GM12878 (cell line): ENCODE results near the gene CRYGN. TPM values are rescaled to one million over a fixed set of nuclear protein-coding genes. Genes with fewer than 3 reads are reported as not detected.

Source experiments
- ATAC-seq: fragments of 200-7000 bp; cut with Tn5 transposase; 3 replicates; pipeline ENCODE4 v1.9.1; 2020; ENCODE audit warnings: mild to moderate bottlenecking, moderate library complexity
- BruUV-seq: library from RNA; stranded (reverse); fragments of 400-500 nt; replicated peaks from 2 replicates; lab custom pipeline; 2021; lab: Mats Ljungman, UMichigan
- CTCF ChIA-PET: fragments of 300-600 bp; sonication (Branson Sonifier 250); formaldehyde crosslinking; extraction: SDS; loops from one replicate; lab custom pipeline; 2021; ENCODE audit warnings: inconsistent platforms; lab: Yijun Ruan, JAX
- POLR2A ChIA-PET: fragments of 350-600 bp; formaldehyde crosslinking; extraction: SDS; loops from one replicate; lab custom pipeline; 2021; ENCODE audit warnings: inconsistent platforms; lab: Charles Lee
- RAD21 ChIA-PET: fragments of 300-600 bp; sonication (Branson Sonifier 250); formaldehyde crosslinking; loops from one replicate; lab custom pipeline; 2023; ENCODE audit warnings: antibody characterized with exemption; ENCODE audit not compliant: unreplicated experiment; lab: Charles Lee
- SMC1A ChIA-PET: fragments of 300-600 bp; sonication (Branson Sonifier 250); formaldehyde crosslinking; loops from one replicate; lab custom pipeline; 2023; ENCODE audit not compliant: unreplicated experiment, uncharacterized antibody; lab: Charles Lee
- DNase-seq: peaks from one replicate; pipeline ENCODE4 v3.0.0-alpha.2; 2011; ENCODE audit warnings: low read depth, low spot score
- FAIRE-seq: peaks from 3 replicates; lab custom pipeline; 2011; peaks lifted over from hg19 to GRCh38; lab: Jason Lieb, UNC
- H2AFZ ChIP-seq: 2 replicates; pipeline ENCODE4 v1.6.0; 2011; ENCODE audit warnings: low read depth, low read length, control low read depth; ENCODE audit not compliant: control insufficient read depth
- H3K27ac ChIP-seq: 2 replicates; pipeline ENCODE4 v1.5.1; 2011; ENCODE audit warnings: control low read depth; ENCODE audit not compliant: control insufficient read depth, insufficient read depth
- H3K27me3 ChIP-seq, 2 experiments: replicated peaks in 1 of 2; 2 replicates each; pipeline versions ENCODE4 v1.6.0 to v1.6.1; 2011; ENCODE audit warnings: low read length in 1 of 2; ENCODE audit not compliant: control insufficient read depth in 2 of 2, insufficient read depth in 2 of 2
- H3K36me3 ChIP-seq, 2 experiments: 2 replicates each; pipeline ENCODE4 v1.5.1; 2011; ENCODE audit warnings: low read length in 1 of 2; ENCODE audit not compliant: control insufficient read depth in 2 of 2, insufficient read depth in 2 of 2
- H3K4me1 ChIP-seq: 2 replicates; pipeline ENCODE4 v1.6.1; 2011; ENCODE audit warnings: mild to moderate bottlenecking, low read length, moderate library complexity, mixed read lengths; ENCODE audit not compliant: control insufficient read depth, insufficient read depth
- H3K4me2 ChIP-seq: 2 replicates; pipeline ENCODE4 v1.6.0; 2011; ENCODE audit warnings: control low read depth; ENCODE audit not compliant: control insufficient read depth, insufficient read depth
- H3K4me3 ChIP-seq: fragments of 200-600 bp; sonication (generic); 2 replicates; pipeline ENCODE4 v1.5.1; 2016
- H3K79me2 ChIP-seq: 2 replicates; pipeline ENCODE4 v1.6.0; 2011; ENCODE audit warnings: low read length; ENCODE audit not compliant: control insufficient read depth, insufficient read depth
- H3K9ac ChIP-seq: 2 replicates; pipeline ENCODE4 v1.8.0; 2011; ENCODE audit warnings: low read length, control low read depth, mixed read lengths; ENCODE audit not compliant: control insufficient read depth, insufficient read depth
- H3K9me3 ChIP-seq: replicated peaks from 3 replicates; pipeline ENCODE4 v1.5.1; 2011; ENCODE audit warnings: mild to moderate bottlenecking, low read length; ENCODE audit not compliant: control insufficient read depth, insufficient read depth
- H4K20me1 ChIP-seq: 2 replicates; pipeline ENCODE4 v1.6.0; 2011; ENCODE audit not compliant: control insufficient read depth, insufficient read depth
- BCL11A ChIP-seq: IDR thresholded peaks from 2 replicates; pipeline ENCODE4 v1.6.1; 2011; ENCODE audit warnings: low read depth, low read length
- BHLHE40 ChIP-seq, 2 experiments: fragments of 450-650 bp in 1 of 2; IDR thresholded peaks; 2 replicates each; pipeline ENCODE4 v1.6.1; 2011 to 2017; ENCODE audit warnings: low read depth in 2 of 2, borderline replicate concordance in 1 of 2, improper control_type of control experiment in 1 of 2, low read length in 1 of 2, mild to moderate bottlenecking in 1 of 2
- CEBPB ChIP-seq, 2 experiments: fragments of 150-350 bp in 1 of 2; IDR thresholded peaks; 2 replicates each; pipeline ENCODE4 v1.6.1; 2012 to 2014; ENCODE audit warnings: low read depth in 2 of 2, low read length in 2 of 2, borderline replicate concordance in 1 of 2, inconsistent platforms in 1 of 2
- EP300 ChIP-seq, 2 experiments: fragments of 150-350 bp in 1 of 2; IDR thresholded peaks; 2 replicates each; pipeline ENCODE4 v1.6.1; 2011 to 2012; ENCODE audit warnings: low read depth in 2 of 2, low read length in 2 of 2, borderline replicate concordance in 1 of 2, improper control_type of control experiment in 1 of 2, inconsistent platforms in 1 of 2; ENCODE audit not compliant: control insufficient read depth in 1 of 2
- GATAD2B ChIP-seq: fragments of 450-650 bp; conservative IDR thresholded peaks from 2 replicates; pipeline ENCODE4 v1.6.1; 2017; ENCODE audit warnings: low read depth, mild to moderate bottlenecking, moderate library complexity
- PAX5 ChIP-seq: IDR thresholded peaks from 2 replicates; pipeline ENCODE4 v1.6.1; 2011; ENCODE audit warnings: low read depth, low read length, borderline replicate concordance
- RAD51 ChIP-seq: fragments of 450-650 bp; IDR thresholded peaks from 2 replicates; pipeline ENCODE4 v1.6.1; 2016; ENCODE audit warnings: moderate library complexity, mild to moderate bottlenecking, inconsistent platforms
- REST ChIP-seq: IDR thresholded peaks from 2 replicates; pipeline ENCODE4 v1.6.1; 2012; ENCODE audit warnings: mild to moderate bottlenecking, low read depth, low read length
- WGBS: methylation state at CpG from one replicate; pipeline ENCODE4 v1.1.6; 2016; ENCODE audit warnings: low lambda C conversion rate; ENCODE audit not compliant: insufficient replicate concordance, insufficient coverage; ENCODE audit errors: missing lambda C conversion rate; 5-methylcytosine and 5-hydroxymethylcytosine counted together
- in situ Hi-C: fragments of 300-500 bp; cut with MboI; formaldehyde crosslinking; loops from 9 replicates; pipeline ENCODE4 v1.14.3; 2018; ENCODE audit warnings: mixed read lengths
- intact Hi-C: fragments of 100-400 bp; cut with micrococcal nuclease; formaldehyde crosslinking; loops from one replicate; pipeline ENCODE4 v1.14.2; 2022; ENCODE audit not compliant: unreplicated experiment
- polyA plus RNA-seq, 11 experiments: library from polyadenylated mRNA; depleted of rRNA in 4 of 11; unstranded in 6 of 11; stranded (reverse) in 5 of 11; fragments of >200 nt; fragmentation: Nextera tagmentation in 4 of 11; fragmentation: Illumina TruSeq in 1 of 11; extraction: Ambion mirVana in 4 of 11; extraction: Trizol in 1 of 11; gene quantifications; 1 replicate in 1 of 11; 2 replicates in 10 of 11; pipeline versions ENCODE4 v1.2.1 to v1.2.3, GENCODE V29; 2011 to 2016; ENCODE audit warnings: inconsistent platforms in 2 of 11, missing spikeins in 2 of 11, low read depth in 1 of 11
- total RNA-seq, 4 experiments: library from RNA; depleted of rRNA in 3 of 4; stranded (reverse); fragments of >200 nt in 3 of 4; fragmentation: Illumina TruSeq in 1 of 4; extraction: Trizol in 1 of 4; gene quantifications; 2 replicates each; pipeline versions ENCODE4 v1.2.1 to v1.2.3, GENCODE V29; 2013 to 2021

Gene CRYGN
- total and polyA plus RNA-seq, 10 of the 15 experiments (the other 5 are each of a cell fraction or from before 2014, with no cell fraction given) = not detected

GRCh38 chr7:151402029-151402835, 37.7 kb downstream of the CRYGN start (continued):
- no peak for TF ChIP-seq BHLHE40 (IDR thresholded peaks at IDR 0.05; ENCODE audit: borderline replicate concordance in 1 of 2, low read depth in 2 of 2, low read length in 1 of 2)
- no peak for TF ChIP-seq PAX5
- no peak for TF ChIP-seq CEBPB (IDR thresholded peaks at IDR 0.05; ENCODE audit: borderline replicate concordance in 1 of 2, low read depth in 2 of 2, low read length in 2 of 2)
- TF ChIP-seq, all 136 proteins: peak for 0

- H3K79me2 ChIP-seq = no peaks in the 10 kb centered on the region
- ChIA-PET CTCF (interaction anchor here (1.7 kb wide), 1 partner anchor 357 kb away, joined by 3 read pairs; no protein-coding TSS in a partner anchor), POLR2A (no interaction called here), RAD21 (no interaction called here), SMC1A (interaction anchor here (0.5 to 1.0 kb wide), 2 partner anchors 85 to 234 kb away, joined by 3 read pairs; no protein-coding TSS in a partner anchor)
- peak overlapping the region; percentile 30; the same call in 1 of the 2 replicates for H3K4me2 ChIP-seq
- H4K20me1 ChIP-seq = no peaks in the 10 kb centered on the region
- TF ChIP-seq EP300 (IDR thresholded peaks at IDR 0.05; ENCODE audit: borderline replicate concordance in 1 of 2, control insufficient read depth in 1 of 2, low read depth in 2 of 2, low read length in 2 of 2) (0 out of 4 replicates have a peak, but pooled peaks of 1 of the 2 experiments have one; percentile 11), RAD51 (peak; percentile 54), BCL11A (0 out of 2 replicates have a peak, but pooled peaks have one; percentile 23), GATAD2B (no peak), BHLHE40 (IDR thresholded peaks at IDR 0.05; ENCODE audit: borderline replicate concordance in 1 of 2, low read depth in 2 of 2, low read length in 1 of 2) (peak; percentile 91 to 94), REST (no peak), PAX5 (peak; percentile 56; the same call in 1 of the 2 replicates)
- H3K27ac ChIP-seq = no peak overlapping the region
- in situ Hi-C loops (no loop called here), intact Hi-C loops (no loop called here)
- FAIRE-seq = peak; percentile 59
- ATAC-seq = peak; percentile 97
- H3K9ac ChIP-seq = no peak overlapping the region
- DNase-seq = peak; percentile 41
- no TSS peak for BruUV-seq
- no peak overlapping the region for H3K4me3 ChIP-seq
- 3% methylated on average over 14 of the region's 14 CpGs for WGBS
- H2AFZ ChIP-seq = no peak overlapping the region
- no peaks in the 10 kb centered on the region; the same call in 2 of the 3 replicates for H3K9me3 ChIP-seq
- H3K36me3 ChIP-seq = no peaks in the 10 kb centered on the region
- H3K4me1 ChIP-seq = peaks cover 13% of the 10 kb centered on the region
- H3K27me3 ChIP-seq = no peaks in the 10 kb centered on the region
Measured at GRCh38 chr7:151400626-151401315, 39.2 kb downstream of the CRYGN start.
